ENCODE results near the gene DSCAM.

DNA sequence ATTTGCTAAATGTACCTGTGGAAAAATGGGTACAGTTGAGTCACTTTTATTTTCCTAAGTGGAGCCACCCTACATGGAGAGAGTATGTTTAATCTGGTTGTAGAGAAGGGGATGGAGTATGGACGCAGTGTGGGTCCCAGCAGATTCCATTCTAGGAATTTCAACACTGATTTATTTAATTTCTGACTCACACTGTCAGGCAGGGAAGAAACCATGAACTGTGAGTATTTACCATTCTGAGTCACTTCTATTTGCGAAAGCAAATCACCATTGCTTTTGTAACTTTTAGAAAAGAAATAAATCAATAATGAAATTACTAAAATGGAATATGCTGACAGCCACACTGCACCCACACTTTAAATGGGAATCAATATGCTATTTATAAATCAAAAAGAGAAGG is 339.0 kb downstream of the DSCAM start:
- TF ChIP-seq, protein P1, sequence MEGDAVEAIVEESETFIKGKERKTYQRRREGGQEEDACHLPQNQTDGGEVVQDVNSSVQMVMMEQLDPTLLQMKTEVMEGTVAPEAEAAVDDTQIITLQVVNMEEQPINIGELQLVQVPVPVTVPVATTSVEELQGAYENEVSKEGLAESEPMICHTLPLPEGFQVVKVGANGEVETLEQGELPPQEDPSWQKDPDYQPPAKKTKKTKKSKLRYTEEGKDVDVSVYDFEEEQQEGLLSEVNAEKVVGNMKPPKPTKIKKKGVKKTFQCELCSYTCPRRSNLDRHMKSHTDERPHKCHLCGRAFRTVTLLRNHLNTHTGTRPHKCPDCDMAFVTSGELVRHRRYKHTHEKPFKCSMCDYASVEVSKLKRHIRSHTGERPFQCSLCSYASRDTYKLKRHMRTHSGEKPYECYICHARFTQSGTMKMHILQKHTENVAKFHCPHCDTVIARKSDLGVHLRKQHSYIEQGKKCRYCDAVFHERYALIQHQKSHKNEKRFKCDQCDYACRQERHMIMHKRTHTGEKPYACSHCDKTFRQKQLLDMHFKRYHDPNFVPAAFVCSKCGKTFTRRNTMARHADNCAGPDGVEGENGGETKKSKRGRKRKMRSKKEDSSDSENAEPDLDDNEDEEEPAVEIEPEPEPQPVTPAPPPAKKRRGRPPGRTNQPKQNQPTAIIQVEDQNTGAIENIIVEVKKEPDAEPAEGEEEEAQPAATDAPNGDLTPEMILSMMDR (IDR thresholded peaks at IDR 0.05) = no peak
- TF ChIP-seq POLR2A (IDR thresholded peaks at IDR 0.05) = no peak
